Ishikawa (cell line): Measurements from ENCODE around the gene DACT2.

Experiments
- CREB1 ChIP-seq: IDR thresholded peaks from 2 replicates; pipeline ENCODE4 v1.6.1; 2012; ENCODE audit warnings: low read depth
- EGR1 ChIP-seq: IDR thresholded peaks from 2 replicates; pipeline ENCODE4 v1.6.1; 2012
- EP300 ChIP-seq: IDR thresholded peaks from 2 replicates; pipeline ENCODE4 v1.6.1; 2012; ENCODE audit warnings: borderline replicate concordance
- FOXM1 ChIP-seq: IDR thresholded peaks from 2 replicates; pipeline ENCODE4 v1.6.1; 2012; ENCODE audit warnings: low read depth, borderline replicate concordance
- TAF1 ChIP-seq: IDR thresholded peaks from 2 replicates; pipeline ENCODE4 v1.6.1; 2012; ENCODE audit warnings: low read depth, mild to moderate bottlenecking
- TCF12 ChIP-seq: IDR thresholded peaks from 2 replicates; pipeline ENCODE4 v1.6.1; 2012; ENCODE audit warnings: low read depth
- ZBTB7A ChIP-seq: IDR thresholded peaks from 2 replicates; pipeline ENCODE4 v1.6.1; 2012; ENCODE audit warnings: low read depth

DNA sequence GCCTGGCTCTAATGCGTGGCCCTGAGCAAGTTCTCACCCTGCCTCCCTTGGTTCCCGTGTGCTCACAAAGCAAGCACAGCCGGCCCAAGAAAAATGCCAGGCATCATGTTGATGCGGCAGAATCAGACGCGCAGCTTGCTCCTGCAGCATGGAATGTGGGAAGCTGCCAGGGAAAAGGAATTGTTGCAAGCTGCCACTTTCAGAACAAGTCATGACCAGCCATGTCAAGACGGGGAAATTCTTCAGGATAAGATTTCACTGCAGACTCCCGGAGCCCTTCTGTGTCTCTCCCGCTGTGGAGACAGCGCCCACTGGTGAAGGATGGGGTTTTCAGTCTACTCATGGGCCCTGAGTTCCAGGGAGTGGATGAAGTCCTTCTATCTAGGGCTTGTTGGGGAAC is 4.6 kb downstream of the DACT2 start:
- TF ChIP-seq FOXM1 (no peak; the same call in 1 of the 2 replicates), TCF12 (no peak), EGR1 (no peak), TAF1 (no peak), EP300 (0 out of 2 replicates have a peak, but pooled peaks have one; percentile 28), CREB1 (no peak), ZBTB7A (no peak)
